HG03108 (cell line): ENCODE measurements around the gene JAKMIP2.
"Not testable (repeated sequence)": the region's sequence is repeated elsewhere in the genome, so short reads cannot be mapped to it uniquely, and the experiment has no call there.

Source experiments
- ATAC-seq: cut with Tn5 transposase; IDR thresholded peaks from one replicate; pipeline ENCODE4 v1.9.1; 2021; ENCODE audit warnings: moderate library complexity; ENCODE audit not compliant: unreplicated experiment

Gene JAKMIP2

GRCh38 chr5:147563466-147564123 is 218.9 kb downstream of the JAKMIP2 start:
- ATAC-seq, result no peak

GRCh38 chr5:147561435-147561834 is 221.1 kb downstream of the JAKMIP2 start:
- no peak for ATAC-seq

DNA sequence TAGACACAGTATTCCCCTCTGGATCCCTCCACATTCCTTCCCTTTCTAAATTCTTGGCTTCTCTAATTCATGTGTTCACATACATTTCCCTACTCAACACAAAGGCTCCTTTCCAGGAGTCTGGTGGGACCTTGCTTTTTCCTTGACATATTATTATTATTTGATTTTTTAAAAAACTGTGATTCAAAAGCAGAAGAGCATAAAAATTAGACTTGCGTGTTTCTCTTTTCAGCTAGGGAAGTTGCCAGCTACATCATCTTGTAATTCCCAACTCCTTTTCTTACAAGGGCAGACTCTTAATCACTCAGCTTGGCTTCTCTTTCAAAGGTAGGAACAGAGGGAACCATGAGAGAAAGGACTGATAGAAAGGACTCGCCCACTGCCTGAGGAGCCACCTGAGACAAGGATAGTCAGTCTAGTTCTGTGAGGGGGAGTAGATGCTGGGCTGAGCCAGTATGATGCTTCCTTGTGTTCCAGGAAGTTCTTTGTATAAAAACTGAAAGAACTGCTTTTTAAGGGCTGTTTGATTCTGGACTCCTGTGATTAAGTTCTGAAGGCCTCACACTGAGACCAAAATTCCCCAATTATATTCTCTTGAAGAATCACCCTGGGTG is 221.7 kb downstream of the JAKMIP2 start:
- ATAC-seq, result no peak

GRCh38 chr5:147559749-147560148 is 222.8 kb downstream of the JAKMIP2 start:
- ATAC-seq, result no peak

- ATAC-seq, result no peak
Observed at GRCh38 chr5:147558826-147559225, 223.7 kb downstream of the JAKMIP2 start.

DNA sequence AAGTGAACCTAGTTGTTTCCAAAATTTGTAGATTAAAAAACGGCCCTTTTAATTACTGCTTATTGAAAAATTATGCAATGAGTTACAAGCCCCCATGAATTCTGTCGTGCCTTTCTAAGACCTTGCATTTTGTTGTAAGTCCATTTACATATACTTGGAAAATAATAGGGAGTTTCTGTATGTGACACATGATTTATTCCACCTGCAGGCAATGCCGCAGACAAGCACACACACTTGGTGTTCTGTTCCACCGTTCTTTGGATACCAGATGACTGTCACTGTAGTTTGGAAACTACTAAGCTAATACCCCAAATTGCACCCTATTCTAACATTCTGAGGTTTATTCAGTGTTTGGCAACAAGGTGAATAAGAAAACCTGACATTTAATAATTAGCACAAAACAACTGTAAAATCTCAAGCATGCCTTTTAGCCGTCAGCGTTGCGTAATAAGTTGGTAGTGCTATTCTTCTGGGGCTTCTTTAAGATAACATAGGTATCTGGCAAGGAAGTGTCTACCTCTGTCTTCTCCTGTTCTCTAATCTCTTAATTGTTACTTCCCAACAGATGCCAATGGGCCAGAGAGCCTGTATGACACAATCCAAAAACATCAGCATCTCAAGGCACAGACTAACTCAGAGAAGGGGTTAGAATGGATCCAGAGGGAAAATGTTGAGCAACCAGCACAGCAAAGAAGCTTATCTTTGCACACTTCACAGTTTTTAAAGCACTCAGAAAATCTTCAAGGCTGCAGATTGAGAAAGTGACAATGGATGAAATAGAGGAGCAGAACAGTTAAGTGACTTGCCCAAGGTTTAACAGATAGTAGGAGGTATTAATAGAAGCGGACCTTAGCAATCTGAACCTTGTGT is 224.4 kb downstream of the JAKMIP2 start:
- no peak for ATAC-seq

- no peak for ATAC-seq
Observed at GRCh38 chr5:147555176-147555575, 227.4 kb downstream of the JAKMIP2 start.

- no peak for ATAC-seq
Observed at GRCh38 chr5:147554261-147554817, 228.2 kb downstream of the JAKMIP2 start.

- ATAC-seq, result not testable (repeated sequence)
Observed at GRCh38 chr5:147553817-147554216, 228.7 kb downstream of the JAKMIP2 start.

DNA sequence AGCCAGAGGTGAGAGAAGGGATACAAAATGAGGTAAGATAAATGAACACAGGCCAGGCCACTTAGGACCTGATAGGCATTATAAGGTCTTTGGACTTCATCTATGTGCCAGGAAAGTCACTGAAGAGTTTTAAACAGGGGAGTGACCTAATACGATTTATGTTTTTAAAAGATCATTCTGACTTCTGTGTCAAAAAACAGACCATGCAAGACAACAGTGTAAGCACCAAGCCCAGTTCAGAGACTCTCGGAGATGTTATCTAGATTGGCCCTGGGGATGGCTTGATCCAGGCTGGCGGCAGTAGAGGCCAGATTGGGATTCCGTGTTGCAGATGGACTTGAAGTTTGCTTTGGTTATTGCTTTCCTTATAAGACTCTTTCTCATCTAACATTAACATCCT is 229.6 kb downstream of the JAKMIP2 start:
- no peak for ATAC-seq

DNA sequence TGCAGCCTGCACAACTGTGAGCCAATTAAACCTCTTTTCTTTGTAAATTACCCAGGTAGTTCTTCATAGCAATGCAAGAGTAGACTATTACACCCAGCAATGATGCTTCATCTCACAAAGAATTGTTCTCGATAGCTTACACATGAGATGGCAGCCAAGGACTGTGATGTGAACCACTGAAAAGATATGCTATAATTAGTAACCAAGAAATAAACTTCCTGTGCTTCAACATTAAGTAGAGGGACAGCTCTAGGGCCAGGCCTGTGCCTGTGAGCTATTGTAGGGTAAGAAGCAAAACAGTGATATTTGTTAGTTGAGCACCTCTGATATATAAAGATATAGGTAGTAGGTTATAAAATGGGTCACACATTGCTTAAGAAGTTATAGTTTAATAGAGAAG is 230.9 kb downstream of the JAKMIP2 start:
- no peak for ATAC-seq

GRCh38 chr5:147547730-147548129 is 234.8 kb downstream of the JAKMIP2 start:
- ATAC-seq, result no peak

GRCh38 chr5:147544556-147544955 is 238.0 kb downstream of the JAKMIP2 start:
- ATAC-seq, result no peak

DNA sequence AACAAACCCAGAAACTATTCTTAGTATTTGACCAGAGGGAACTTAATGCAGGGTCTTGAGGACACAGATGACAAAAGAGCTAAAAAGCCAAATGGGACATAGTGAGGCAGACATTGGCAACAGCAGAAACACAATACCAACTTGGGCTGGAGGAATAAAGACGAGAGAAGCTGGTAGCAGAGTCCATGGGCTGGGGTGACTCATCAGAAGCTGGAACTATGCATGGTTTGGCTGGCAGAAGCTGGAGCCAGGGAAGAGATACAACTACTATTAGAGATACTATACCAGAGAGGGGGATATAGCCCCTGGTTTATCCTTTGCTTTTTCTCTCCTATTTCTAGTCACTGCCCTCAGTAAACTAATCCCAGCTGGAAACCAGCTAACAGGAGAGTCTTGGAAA is 243.5 kb downstream of the JAKMIP2 start:
- no peak for ATAC-seq

- ATAC-seq, result no peak
Observed at GRCh38 chr5:147538236-147538635, 244.3 kb downstream of the JAKMIP2 start.
